Measurements from ENCODE around the gene CHCHD4. TPM values are rescaled to one million over a fixed set of nuclear protein-coding genes. Genes with fewer than 3 reads are reported as not detected.

The CHCHD4 gene
- total RNA-seq, 1 experiment from 2014 or later, result 27.5 TPM

DNA sequence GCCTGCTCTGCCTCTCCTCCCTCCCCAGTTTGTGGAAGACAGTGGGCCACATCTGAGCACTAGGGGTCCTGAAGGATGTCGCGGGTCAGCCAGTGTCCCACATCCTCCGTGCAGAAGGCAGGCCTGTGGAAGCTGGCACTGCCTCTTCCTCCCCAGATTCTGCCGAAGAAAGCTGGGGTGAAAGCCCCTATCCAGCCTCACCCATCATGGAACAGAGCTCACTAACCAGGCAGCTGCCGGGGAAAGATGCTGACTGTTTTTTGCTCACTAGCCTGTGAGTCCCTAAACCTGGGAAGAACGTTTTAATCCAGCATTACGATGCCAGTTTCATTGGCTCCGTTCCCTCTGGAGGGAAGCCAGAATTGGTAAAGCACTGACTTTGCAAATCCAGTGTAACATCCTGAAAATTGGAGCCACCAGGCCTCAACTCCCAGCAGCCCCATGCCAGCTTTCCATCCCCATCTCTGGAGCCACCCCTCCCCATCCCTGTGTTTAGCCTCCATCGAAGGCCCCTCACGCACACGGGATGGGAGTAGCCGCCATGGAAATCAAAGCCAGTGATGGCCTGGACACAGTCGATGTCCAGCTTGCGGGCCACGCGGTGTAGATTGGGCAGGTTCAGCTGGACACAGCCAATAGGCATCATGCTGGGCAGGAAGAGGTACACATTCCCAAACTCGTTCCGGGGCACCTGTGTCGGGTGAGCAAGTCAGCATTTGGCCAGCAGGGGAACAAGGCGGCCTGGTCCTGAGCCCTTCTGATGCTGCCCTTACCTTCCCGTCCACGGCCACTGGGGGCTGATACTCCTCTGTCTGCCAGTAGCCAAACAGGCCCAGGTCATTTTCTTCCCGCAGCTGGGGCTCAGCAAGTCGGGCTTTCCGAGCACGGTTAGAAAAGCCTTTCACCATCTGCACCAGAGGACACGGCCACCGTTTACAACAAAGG, 23.6 kb upstream of the CHCHD4 start (continued):
- TF ChIP-seq MYBL2 (CRISPR knock-in tag; IDR thresholded peaks at IDR 0.05) (no peak), ZNF416 (CRISPR knock-in tag; IDR thresholded peaks at IDR 0.05) (no peak), ZNF219 (CRISPR knock-in tag; IDR thresholded peaks at IDR 0.05; ENCODE audit: borderline replicate concordance) (no peak), FOXJ3 (CRISPR knock-in tag; IDR thresholded peaks at IDR 0.05; ENCODE audit: borderline replicate concordance) (no peak)
- TF ChIP-seq, protein P1, sequence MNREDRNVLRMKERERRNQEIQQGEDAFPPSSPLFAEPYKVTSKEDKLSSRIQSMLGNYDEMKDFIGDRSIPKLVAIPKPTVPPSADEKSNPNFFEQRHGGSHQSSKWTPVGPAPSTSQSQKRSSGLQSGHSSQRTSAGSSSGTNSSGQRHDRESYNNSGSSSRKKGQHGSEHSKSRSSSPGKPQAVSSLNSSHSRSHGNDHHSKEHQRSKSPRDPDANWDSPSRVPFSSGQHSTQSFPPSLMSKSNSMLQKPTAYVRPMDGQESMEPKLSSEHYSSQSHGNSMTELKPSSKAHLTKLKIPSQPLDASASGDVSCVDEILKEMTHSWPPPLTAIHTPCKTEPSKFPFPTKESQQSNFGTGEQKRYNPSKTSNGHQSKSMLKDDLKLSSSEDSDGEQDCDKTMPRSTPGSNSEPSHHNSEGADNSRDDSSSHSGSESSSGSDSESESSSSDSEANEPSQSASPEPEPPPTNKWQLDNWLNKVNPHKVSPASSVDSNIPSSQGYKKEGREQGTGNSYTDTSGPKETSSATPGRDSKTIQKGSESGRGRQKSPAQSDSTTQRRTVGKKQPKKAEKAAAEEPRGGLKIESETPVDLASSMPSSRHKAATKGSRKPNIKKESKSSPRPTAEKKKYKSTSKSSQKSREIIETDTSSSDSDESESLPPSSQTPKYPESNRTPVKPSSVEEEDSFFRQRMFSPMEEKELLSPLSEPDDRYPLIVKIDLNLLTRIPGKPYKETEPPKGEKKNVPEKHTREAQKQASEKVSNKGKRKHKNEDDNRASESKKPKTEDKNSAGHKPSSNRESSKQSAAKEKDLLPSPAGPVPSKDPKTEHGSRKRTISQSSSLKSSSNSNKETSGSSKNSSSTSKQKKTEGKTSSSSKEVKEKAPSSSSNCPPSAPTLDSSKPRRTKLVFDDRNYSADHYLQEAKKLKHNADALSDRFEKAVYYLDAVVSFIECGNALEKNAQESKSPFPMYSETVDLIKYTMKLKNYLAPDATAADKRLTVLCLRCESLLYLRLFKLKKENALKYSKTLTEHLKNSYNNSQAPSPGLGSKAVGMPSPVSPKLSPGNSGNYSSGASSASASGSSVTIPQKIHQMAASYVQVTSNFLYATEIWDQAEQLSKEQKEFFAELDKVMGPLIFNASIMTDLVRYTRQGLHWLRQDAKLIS (CRISPR knock-in tag; IDR thresholded peaks at IDR 0.05; ENCODE audit: borderline replicate concordance), result no peak

DNA sequence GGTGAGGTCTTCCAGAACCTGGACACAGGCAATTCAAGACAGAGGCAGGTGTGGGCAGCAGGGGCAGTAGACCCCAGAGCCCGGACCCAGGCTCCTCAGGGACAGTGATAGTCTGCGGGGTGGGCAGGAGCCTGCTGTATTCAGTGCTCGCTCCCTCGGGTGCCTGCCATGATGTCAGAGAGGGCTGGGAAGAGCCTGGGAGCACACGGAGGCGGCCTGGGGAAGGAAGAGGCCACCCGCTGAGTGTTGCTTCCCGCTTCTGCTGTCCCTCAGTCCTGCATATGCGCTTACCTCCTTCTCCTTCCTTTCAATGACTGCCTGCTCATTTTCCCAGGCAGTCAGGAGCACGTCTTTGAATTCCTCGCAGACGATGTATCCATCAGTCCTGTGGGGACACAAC, 22.9 kb upstream of the CHCHD4 start:
- ATAC-seq (no peak), DNase-seq (ENCODE audit: low spot score) (no peak)
- Mint-ChIP-seq H3K4me3 (no peak overlapping the region; the same call in 1 of the 2 replicates), H3K4me1 (peaks cover 31% of the 10 kb centered on the region), H3K36me3 (peaks cover 18% of the 10 kb centered on the region), H3K9me3 (no peaks in the 10 kb centered on the region), H3K27me3 (ENCODE audit: low read depth) (no peaks in the 10 kb centered on the region), H3K27ac (peak overlapping the region; percentile 91)
- CTCF ChIA-PET, result interaction anchor here (1.0 to 3.5 kb wide), 6 partner anchors 22 to 251 kb away, joined by 4 to 24 read pairs (median 12); partner anchors contain the start of genes LSM3, TMEM43 and XPC
- TF ChIP-seq, protein P2, sequence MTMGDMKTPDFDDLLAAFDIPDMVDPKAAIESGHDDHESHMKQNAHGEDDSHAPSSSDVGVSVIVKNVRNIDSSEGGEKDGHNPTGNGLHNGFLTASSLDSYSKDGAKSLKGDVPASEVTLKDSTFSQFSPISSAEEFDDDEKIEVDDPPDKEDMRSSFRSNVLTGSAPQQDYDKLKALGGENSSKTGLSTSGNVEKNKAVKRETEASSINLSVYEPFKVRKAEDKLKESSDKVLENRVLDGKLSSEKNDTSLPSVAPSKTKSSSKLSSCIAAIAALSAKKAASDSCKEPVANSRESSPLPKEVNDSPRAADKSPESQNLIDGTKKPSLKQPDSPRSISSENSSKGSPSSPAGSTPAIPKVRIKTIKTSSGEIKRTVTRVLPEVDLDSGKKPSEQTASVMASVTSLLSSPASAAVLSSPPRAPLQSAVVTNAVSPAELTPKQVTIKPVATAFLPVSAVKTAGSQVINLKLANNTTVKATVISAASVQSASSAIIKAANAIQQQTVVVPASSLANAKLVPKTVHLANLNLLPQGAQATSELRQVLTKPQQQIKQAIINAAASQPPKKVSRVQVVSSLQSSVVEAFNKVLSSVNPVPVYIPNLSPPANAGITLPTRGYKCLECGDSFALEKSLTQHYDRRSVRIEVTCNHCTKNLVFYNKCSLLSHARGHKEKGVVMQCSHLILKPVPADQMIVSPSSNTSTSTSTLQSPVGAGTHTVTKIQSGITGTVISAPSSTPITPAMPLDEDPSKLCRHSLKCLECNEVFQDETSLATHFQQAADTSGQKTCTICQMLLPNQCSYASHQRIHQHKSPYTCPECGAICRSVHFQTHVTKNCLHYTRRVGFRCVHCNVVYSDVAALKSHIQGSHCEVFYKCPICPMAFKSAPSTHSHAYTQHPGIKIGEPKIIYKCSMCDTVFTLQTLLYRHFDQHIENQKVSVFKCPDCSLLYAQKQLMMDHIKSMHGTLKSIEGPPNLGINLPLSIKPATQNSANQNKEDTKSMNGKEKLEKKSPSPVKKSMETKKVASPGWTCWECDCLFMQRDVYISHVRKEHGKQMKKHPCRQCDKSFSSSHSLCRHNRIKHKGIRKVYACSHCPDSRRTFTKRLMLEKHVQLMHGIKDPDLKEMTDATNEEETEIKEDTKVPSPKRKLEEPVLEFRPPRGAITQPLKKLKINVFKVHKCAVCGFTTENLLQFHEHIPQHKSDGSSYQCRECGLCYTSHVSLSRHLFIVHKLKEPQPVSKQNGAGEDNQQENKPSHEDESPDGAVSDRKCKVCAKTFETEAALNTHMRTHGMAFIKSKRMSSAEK (CRISPR knock-in tag; IDR thresholded peaks at IDR 0.05; ENCODE audit: borderline replicate concordance), result no peak
- TF ChIP-seq TP53 (CRISPR knock-in tag; IDR thresholded peaks at IDR 0.05) (no peak), ATF1 (CRISPR knock-in tag; IDR thresholded peaks at IDR 0.05) (no peak), ZNF263 (CRISPR knock-in tag; IDR thresholded peaks at IDR 0.05; ENCODE audit: low read depth) (0 out of 2 replicates have a peak, but pooled peaks have one; percentile 21), ZNF423 (CRISPR knock-in tag; IDR thresholded peaks at IDR 0.05) (peak; percentile 82), ZNF416 (CRISPR knock-in tag; IDR thresholded peaks at IDR 0.05) (no peak), PRRX2 (CRISPR knock-in tag; IDR thresholded peaks at IDR 0.05) (no peak)
- TF ChIP-seq, protein P3, sequence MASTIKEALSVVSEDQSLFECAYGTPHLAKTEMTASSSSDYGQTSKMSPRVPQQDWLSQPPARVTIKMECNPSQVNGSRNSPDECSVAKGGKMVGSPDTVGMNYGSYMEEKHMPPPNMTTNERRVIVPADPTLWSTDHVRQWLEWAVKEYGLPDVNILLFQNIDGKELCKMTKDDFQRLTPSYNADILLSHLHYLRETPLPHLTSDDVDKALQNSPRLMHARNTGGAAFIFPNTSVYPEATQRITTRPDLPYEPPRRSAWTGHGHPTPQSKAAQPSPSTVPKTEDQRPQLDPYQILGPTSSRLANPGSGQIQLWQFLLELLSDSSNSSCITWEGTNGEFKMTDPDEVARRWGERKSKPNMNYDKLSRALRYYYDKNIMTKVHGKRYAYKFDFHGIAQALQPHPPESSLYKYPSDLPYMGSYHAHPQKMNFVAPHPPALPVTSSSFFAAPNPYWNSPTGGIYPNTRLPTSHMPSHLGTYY (CRISPR knock-in tag; IDR thresholded peaks at IDR 0.05), result no peak
- POLR2A ChIA-PET, result interaction anchor here (1.2 kb wide), 1 partner anchor 31 kb away, joined by 3 read pairs; the partner anchor contains the start of genes LSM3 and XPC
